GM13977 (cell line): ENCODE measurements around the gene SGO2.
"Not testable (repeated sequence)": the region's sequence is repeated elsewhere in the genome, so short reads cannot be mapped to it uniquely, and the experiment has no call there.

Source experiments
- DNase-seq: peaks from one replicate; pipeline ENCODE4 v3.0.0; 2012; ENCODE audit warnings: low spot score
- in situ Hi-C: fragments of 300-500 bp; cut with MboI; formaldehyde crosslinking; loops from one replicate; pipeline ENCODE4 v1.12.0; 2022; ENCODE audit warnings: low sequenced_read_pairs, low pct_unique_long_range_greater_than_20kb, mixed read lengths, inconsistent platforms; ENCODE audit not compliant: unreplicated experiment
- TF ChIP-seq, protein P1 (sequence below): IDR thresholded peaks from 2 replicates; pipeline ENCODE4 v1.5.1; 2012; ENCODE audit warnings: mild to moderate bottlenecking, control low read depth; ENCODE audit not compliant: insufficient read depth; ENCODE audit errors: extremely low read depth, missing control alignments

Gene SGO2

DNA sequence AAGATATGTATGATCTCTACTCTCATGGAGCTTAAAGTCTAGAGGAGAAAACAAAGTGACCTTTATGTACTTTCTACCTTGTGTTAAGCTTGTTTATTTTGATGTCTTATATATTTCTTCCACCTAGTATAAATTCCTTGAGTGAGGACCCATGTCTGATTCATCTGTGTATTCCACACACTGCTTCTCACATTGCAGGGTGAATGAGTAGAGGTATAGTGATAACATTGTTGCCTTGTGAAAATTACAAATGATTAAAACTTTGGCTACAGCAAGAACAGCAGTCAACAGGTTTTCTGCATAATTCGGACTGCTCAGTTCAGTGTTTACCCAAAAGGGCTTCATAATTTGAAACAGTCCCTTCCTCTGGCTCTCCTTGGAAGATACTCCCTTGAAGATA lies 96.1 kb downstream of the SGO2 start:
- in situ Hi-C loops, result no loop called here
- no peak for DNase-seq
- TF ChIP-seq, protein P1, sequence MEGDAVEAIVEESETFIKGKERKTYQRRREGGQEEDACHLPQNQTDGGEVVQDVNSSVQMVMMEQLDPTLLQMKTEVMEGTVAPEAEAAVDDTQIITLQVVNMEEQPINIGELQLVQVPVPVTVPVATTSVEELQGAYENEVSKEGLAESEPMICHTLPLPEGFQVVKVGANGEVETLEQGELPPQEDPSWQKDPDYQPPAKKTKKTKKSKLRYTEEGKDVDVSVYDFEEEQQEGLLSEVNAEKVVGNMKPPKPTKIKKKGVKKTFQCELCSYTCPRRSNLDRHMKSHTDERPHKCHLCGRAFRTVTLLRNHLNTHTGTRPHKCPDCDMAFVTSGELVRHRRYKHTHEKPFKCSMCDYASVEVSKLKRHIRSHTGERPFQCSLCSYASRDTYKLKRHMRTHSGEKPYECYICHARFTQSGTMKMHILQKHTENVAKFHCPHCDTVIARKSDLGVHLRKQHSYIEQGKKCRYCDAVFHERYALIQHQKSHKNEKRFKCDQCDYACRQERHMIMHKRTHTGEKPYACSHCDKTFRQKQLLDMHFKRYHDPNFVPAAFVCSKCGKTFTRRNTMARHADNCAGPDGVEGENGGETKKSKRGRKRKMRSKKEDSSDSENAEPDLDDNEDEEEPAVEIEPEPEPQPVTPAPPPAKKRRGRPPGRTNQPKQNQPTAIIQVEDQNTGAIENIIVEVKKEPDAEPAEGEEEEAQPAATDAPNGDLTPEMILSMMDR, result no peak

DNA sequence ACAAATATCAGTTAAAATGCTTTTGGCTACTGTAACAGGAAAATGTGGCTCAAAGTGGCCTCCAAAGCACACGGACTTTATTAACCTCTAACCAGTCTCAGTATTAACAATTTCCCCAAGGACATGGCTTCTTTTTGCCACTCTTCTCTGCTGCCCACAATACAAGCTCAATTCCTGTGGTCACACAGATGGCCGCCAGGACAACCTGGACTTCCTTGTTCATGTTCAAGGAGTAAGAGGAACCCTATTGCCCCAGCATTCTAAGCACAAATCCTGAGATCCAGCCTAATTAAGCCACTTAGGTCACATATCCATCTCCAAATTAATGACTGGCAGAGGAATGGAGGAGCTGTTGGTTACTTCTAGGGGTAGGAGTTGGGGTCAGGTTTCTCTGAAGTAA lies 98.0 kb downstream of the SGO2 start:
- in situ Hi-C loops, result no loop called here
- no peak for DNase-seq
- TF ChIP-seq, protein P1, result no peak

DNA sequence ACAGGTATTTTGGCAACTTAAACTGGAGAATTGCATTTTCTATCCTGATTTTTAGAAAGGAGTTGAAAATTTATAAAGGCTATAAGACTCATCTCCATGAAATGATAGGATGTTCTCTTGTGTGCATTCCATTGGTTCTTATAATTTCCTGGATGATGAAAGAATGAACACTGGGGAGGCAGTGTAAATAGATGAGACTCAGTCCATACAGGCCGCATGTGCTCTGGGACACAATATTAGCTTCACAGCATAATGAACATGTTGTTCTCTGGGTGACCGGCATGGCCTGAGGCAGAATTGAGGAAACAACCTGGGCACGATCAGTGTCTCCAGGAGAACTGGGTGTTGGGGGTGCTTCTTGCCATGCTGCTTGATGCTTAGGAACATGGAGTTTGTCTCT lies 98.7 kb downstream of the SGO2 start:
- DNase-seq, result no peak
- in situ Hi-C loops, result no loop called here
- TF ChIP-seq, protein P1, result no peak

DNA sequence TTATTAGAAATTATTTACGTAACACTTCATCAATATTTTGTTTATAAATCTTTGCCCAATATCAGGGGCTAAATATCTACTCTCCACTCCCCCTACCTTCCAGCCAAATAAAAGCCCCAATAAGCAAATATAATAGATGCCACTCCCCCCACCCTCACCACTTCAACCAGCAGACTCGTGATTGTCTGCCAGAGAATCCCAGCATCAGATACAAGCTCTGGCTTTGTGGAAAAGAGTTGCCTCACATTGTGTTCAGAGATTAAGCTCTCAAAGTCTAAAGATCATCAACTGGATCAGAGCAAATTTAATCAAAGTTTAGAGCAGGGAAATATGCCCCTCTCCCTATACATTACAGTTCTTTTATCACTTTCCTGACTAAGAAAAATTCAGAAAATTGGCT lies 99.3 kb downstream of the SGO2 start:
- TF ChIP-seq, protein P1, result no peak
- DNase-seq, result no peak
- in situ Hi-C loops, result no loop called here

DNA sequence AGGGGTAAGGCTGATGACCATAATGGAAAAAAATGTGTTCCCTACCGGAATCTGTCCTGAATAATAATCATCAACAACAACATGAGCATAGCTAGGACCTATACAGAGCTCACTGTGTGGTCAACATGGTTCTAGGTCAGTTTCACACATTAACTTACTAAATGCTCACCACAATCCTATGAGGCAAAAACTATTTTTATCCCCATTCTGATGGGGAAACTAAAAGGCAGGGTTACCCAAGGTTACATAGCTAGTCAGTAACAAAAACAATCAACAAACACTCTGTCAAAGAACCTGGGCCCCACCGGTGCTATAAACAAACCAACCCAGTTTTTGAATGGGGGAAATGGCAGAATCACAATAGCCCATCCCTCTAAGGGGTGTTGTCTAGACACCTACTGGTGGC lies 100.0 kb downstream of the SGO2 start:
- TF ChIP-seq, protein P1, result no peak
- DNase-seq, result no peak
- in situ Hi-C loops, result no loop called here

DNA sequence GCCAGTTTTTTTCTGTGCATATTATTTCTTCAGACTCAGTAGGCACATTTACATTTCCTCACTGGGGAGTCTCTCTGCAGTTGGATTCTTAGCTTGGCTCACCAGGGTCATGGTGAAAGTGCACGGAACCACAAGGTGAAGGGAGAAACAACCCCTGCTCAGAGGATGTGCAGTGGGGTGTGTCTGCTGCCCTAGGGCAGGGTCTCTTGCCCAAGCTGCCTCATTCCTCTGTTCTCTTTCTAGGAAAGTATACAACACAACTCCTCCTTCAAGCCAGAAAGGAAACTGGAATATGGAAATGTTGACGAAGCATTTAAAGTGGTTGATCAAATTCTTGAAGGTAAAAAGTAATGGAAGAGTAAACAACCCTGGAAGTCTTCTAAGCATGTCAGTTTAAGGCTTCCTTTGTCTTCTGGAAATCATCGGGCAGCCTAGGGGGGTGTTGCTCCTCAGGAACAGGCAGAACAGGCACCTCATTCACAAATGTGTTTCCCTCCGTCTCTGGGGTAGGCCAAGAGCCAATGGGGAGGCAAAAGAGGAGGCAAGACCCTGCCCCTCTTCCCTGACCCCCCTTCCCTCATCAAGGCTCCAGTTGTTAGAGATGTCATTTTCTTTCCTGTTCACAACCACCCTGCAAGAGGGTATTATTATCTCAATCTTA lies 101.2 kb downstream of the SGO2 start:
- no peak for DNase-seq
- TF ChIP-seq, protein P1, result no peak

DNA sequence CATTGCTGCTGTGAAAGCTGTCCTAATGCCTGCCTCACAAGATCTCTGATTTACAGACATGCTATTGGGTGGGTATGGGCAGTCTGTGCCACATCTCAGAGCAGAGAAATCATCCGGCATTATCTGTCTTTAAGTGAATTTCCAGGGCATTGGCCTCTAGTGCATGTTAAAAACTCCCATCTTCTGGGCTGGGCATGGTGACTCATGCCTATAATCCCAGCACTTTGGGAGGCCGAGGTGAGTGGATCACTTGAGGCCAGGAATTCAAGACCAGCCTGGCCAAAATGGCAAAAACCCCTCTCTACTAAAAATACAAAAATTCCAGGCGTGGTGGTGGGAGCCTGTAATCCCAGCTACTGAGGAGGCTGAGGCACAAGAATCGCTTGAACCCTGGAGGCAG lies 102.5 kb downstream of the SGO2 start:
- in situ Hi-C loops, DNase-seq: not testable (repeated sequence)

More for the DNA sequence above, 101.2 kb downstream of the SGO2 start:
- in situ Hi-C loops, result no loop called here
